HG02973 (cell line): Measurements from ENCODE around the gene FCRL3.
A peak's percentile ranks its signal among the peaks of the same experiment; 100 is the strongest.

ENCODE experiments used
- ATAC-seq: cut with Tn5 transposase; IDR thresholded peaks from one replicate; pipeline ENCODE4 v1.9.1; 2021; ENCODE audit warnings: moderate library complexity; ENCODE audit not compliant: unreplicated experiment

Gene FCRL3

GRCh38 chr1:157691285-157691920, 9.2 kb downstream of the FCRL3 start:
- no peak for ATAC-seq

GRCh38 chr1:157682710-157683437, 17.7 kb downstream of the FCRL3 start:
- no peak for ATAC-seq

DNA sequence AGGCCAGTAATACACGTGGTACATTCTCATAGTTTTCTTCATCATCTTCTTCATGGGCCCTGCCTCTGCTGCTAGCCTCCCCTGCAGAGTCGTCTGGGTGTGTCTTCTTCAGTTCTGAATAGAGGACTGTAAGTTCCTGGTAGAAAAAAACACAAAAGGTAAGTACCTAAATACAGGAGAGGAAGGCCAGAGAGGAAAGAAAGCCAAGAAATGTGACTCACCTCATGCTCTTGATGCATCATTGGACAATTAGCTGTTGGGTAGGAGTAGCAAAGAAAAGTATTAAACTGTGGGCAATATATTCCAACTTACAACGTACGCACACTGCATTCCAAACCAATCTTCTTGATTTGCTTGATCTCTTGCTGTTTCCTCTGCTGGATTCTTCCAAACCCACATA, 21.8 kb downstream of the FCRL3 start:
- no peak for ATAC-seq

GRCh38 chr1:157673008-157673407, 27.6 kb downstream of the FCRL3 start:
- no peak for ATAC-seq

- ATAC-seq: no peak
Measured at GRCh38 chr1:157671895-157672294, 28.7 kb downstream of the FCRL3 start.

DNA sequence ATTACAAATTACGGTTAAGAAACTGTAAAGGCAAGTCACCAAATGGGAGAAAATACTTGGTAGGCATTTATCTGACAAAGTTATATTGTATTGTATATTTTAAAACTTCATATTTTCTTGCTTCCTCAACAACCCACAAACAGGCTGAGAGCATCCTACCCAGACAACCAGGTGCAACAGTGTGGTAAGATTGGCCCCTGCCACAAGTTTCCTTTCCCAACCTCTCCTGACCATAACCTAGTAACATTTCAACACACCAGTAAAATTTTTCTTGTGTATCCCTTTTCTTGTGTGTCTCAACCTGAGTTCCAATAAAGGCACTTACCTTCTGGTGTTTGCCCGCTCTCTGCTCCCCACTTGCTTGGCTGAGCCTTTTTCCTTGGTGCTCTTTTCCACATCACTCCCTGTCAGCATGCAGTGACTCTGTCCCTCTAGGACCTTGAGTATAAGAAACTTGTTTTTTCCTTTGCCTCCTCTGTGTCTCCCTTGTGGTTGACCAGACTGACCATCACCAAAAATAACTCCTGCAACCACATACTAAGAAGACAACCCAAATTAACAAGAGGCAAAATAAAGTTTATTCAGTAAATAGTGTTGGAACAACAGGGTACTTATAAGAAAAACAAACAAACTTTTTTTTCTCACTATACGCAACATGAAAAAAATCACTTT, 40.9 kb downstream of the FCRL3 start:
- ATAC-seq: no peak

GRCh38 chr1:157658571-157658970, 42.0 kb downstream of the FCRL3 start:
- ATAC-seq: no peak

- ATAC-seq: peak; percentile 9
Measured at GRCh38 chr1:157653494-157653873, 47.1 kb downstream of the FCRL3 start.

DNA sequence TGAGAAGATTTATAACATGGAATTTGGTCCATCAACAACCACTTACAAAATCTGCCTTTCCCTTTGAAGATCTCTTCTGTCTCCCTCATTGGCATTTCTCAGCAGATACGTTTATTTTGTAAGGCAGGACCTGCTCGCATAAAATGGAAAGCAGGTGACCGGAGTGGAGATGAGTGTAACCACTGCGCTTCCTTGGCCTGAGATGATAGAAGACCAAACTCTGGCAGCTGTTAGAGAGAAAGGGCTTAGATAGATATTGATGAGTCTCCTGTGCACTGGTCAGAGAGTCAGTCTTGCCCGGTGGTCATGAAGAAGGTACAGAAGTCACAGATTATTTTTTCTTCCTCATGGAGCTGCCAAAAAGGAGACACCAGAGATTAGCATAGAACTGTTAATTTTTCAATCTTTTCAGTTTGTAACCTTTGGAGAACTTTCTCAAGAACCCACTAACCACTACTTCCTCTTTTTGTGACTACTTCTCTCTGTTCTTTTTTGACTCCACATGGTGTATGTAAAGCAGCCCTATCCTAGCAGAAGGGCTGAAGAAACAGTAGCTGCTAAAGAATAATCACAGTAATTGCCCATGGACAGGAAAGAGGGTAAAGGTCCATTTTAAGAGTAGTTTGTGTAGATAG, 47.6 kb downstream of the FCRL3 start:
- ATAC-seq: peak; percentile 99

DNA sequence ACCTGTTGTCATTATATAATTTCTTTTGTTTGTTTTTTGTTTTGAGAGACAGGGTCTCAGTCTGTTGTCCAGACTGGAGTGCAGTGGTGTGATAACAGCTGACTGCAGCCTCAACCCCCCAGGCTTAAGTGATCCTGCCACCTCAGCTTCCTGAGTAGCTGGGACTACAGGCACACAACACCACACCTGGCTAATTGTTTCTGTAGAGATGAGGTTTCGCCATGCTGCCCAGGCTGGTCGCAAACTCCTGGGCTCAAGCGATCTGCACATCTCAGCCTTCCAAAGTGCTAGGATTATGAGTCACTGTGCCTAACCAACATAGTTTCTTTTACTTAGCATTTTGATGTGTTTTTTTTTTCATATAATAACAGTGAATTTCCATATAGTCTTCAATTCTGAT, 52.3 kb downstream of the FCRL3 start:
- no peak for ATAC-seq

GRCh38 chr1:157646144-157646543, 54.4 kb downstream of the FCRL3 start:
- ATAC-seq: no peak

DNA sequence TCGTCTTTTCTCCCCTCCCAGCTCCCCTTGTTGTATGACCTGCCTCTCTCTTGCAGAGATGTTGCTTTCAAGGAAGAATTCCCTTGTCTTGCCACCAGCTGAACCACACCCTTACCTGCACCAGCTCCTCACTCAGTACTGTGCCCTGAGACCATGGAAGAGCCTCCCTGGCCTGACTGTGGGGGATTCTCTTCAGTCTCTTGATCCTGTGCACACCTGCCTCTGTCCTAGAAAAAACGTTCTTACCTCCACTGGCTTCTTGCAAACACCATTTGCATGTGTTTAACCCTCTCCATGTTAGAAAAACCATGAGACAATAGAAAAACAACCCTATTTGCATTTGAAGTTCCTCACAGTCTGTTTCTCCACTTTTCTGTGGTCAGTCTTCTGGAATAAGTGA, 59.4 kb downstream of the FCRL3 start:
- ATAC-seq: no peak

DNA sequence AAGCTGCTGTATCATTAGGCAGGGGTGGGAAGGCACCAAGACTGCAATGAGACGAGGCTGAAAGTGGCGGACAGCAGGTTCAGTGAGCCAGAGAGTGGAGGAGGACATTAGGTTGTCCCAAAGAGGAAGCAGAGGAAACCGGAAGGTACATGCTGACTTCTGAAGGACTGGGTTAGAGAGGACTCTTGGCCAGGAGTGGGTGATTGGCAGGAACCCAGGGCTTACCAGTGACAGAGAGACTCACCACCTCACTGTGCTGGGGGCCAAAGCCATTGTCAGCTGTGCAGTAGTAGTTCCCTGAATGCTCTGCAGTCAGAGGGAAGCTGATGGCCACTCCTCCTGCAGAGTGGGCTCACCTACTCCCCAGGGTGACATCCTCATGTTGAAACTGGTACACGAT, 60.8 kb downstream of the FCRL3 start:
- no peak for ATAC-seq

- no peak for ATAC-seq
Measured at GRCh38 chr1:157628773-157629172, 71.8 kb downstream of the FCRL3 start.
